ENCODE data around the gene SH3TC1. TPM values are rescaled to one million over a fixed set of nuclear protein-coding genes. Genes with fewer than 3 reads are reported as not detected.

SH3TC1 gene
- polyA plus RNA-seq, 3 donors, result 36.9 to 85.7 (median 41.9) TPM

- no peaks in the 10 kb centered on the region for H3K79me2 ChIP-seq (ENCODE audit: insufficient read depth, low read length)
- Mint-ChIP-seq H3K27ac (peak overlapping the region in 1 of 7 donors; percentile 18), H3K4me1 (peaks cover 37% of the 10 kb centered on the region), H3K4me3 (no peak overlapping the region), H3K9me3 (peaks cover 0 to 2% (median 0%) of the 10 kb centered on the region in 7 donors), H3K36me3 (peaks cover 2 to 6% of the 10 kb centered on the region in 2 donors), H3K27me3 (ENCODE audit: low read depth in 3 of 3) (peaks cover 0 to 13% (median 11%) of the 10 kb centered on the region in 3 donors)
- H3K9me3 ChIP-seq (replicated peaks in 1 of 2; ENCODE audit: control insufficient read depth in 1 of 2, insufficient read depth in 1 of 2, low read length in 2 of 2), result no peaks in the 10 kb centered on the region
- H3K4me3 ChIP-seq (replicated peaks in 1 of 3; ENCODE audit: low read depth in 2 of 3, low read length in 3 of 3), result no peak overlapping the region
- no peak overlapping the region for H2AFZ ChIP-seq (ENCODE audit: insufficient read depth, low read depth, low read length, poor library complexity, severe bottlenecking)
- TF ChIP-seq, protein P1, sequence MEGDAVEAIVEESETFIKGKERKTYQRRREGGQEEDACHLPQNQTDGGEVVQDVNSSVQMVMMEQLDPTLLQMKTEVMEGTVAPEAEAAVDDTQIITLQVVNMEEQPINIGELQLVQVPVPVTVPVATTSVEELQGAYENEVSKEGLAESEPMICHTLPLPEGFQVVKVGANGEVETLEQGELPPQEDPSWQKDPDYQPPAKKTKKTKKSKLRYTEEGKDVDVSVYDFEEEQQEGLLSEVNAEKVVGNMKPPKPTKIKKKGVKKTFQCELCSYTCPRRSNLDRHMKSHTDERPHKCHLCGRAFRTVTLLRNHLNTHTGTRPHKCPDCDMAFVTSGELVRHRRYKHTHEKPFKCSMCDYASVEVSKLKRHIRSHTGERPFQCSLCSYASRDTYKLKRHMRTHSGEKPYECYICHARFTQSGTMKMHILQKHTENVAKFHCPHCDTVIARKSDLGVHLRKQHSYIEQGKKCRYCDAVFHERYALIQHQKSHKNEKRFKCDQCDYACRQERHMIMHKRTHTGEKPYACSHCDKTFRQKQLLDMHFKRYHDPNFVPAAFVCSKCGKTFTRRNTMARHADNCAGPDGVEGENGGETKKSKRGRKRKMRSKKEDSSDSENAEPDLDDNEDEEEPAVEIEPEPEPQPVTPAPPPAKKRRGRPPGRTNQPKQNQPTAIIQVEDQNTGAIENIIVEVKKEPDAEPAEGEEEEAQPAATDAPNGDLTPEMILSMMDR (IDR thresholded peaks at IDR 0.05), result no peak
- no peak overlapping the region for H3K4me2 ChIP-seq (replicated peaks; ENCODE audit: extremely low read depth, low read length, poor library complexity, severe bottlenecking)
- no peak for DNase-seq
- no peaks in the 10 kb centered on the region for H4K20me1 ChIP-seq (ENCODE audit: insufficient read depth, low read length)
- no peak overlapping the region for H3K9ac ChIP-seq (ENCODE audit: insufficient read depth, low read length, poor library complexity, severe bottlenecking)
- WGBS (ENCODE audit: insufficient coverage), result 68% methylated on average over 27 of the region's 29 CpGs
- H3K27ac ChIP-seq (ENCODE audit: low read depth in 1 of 2, low read length in 2 of 2), result no peak overlapping the region
- no peaks in the 10 kb centered on the region for H3K27me3 ChIP-seq (ENCODE audit: control insufficient read depth in 2 of 2, insufficient read depth in 2 of 2, low read length in 2 of 2)
- H3K4me1 ChIP-seq (ENCODE audit: control insufficient read depth in 1 of 2, insufficient read depth in 2 of 2, low read length in 2 of 2), result peaks cover 34 to 43% of the 10 kb centered on the region in 2 donors
- no peaks in the 10 kb centered on the region for H3K36me3 ChIP-seq (replicated peaks in 1 of 2; ENCODE audit: control insufficient read depth in 1 of 2, insufficient read depth in 2 of 2, low read length in 2 of 2)
- intact Hi-C loops (cut with micrococcal nuclease), result no loop called here
Observed at GRCh38 chr4:8188743-8189550, 10.1 kb upstream of the SH3TC1 start.

GRCh38 chr4:8189551-8190466, 9.3 kb upstream of the SH3TC1 start:
- Histone ChIP-seq H3K9me3 (replicated peaks in 1 of 2; ENCODE audit: control insufficient read depth in 1 of 2, insufficient read depth in 1 of 2, low read length in 2 of 2) (no peaks in the 10 kb centered on the region), H3K4me1 (ENCODE audit: control insufficient read depth in 1 of 2, insufficient read depth in 2 of 2, low read length in 2 of 2) (peaks cover 34 to 43% of the 10 kb centered on the region in 2 donors), H4K20me1 (ENCODE audit: insufficient read depth, low read length) (no peaks in the 10 kb centered on the region), H3K27me3 (ENCODE audit: control insufficient read depth in 2 of 2, insufficient read depth in 2 of 2, low read length in 2 of 2) (no peaks in the 10 kb centered on the region), H3K4me3 (replicated peaks in 1 of 3; ENCODE audit: low read depth in 2 of 3, low read length in 3 of 3) (no peak overlapping the region), H3K27ac (ENCODE audit: low read depth in 1 of 2, low read length in 2 of 2) (peak overlapping the region; percentile 90 to 91), H3K79me2 (ENCODE audit: insufficient read depth, low read length) (no peaks in the 10 kb centered on the region), H3K9ac (ENCODE audit: insufficient read depth, low read length, poor library complexity, severe bottlenecking) (peak overlapping the region; percentile 53), H2AFZ (ENCODE audit: insufficient read depth, low read depth, low read length, poor library complexity, severe bottlenecking) (no peak overlapping the region), H3K4me2 (replicated peaks; ENCODE audit: extremely low read depth, low read length, poor library complexity, severe bottlenecking) (no peak overlapping the region), H3K36me3 (replicated peaks in 1 of 2; ENCODE audit: control insufficient read depth in 1 of 2, insufficient read depth in 2 of 2, low read length in 2 of 2) (no peaks in the 10 kb centered on the region)
- Mint-ChIP-seq H3K4me3 (no peak overlapping the region), H3K27ac (peak overlapping the region in 3 of 7 donors; percentile 14 to 76 (median 63)), H3K4me1 (peaks cover 37% of the 10 kb centered on the region), H3K9me3 (peaks cover 0 to 2% (median 0%) of the 10 kb centered on the region in 7 donors), H3K36me3 (peaks cover 2 to 6% of the 10 kb centered on the region in 2 donors), H3K27me3 (ENCODE audit: low read depth in 3 of 3) (peaks cover under 1 to 16% (median 11%) of the 10 kb centered on the region in 3 donors)
- intact Hi-C loops (cut with micrococcal nuclease), result no loop called here
- TF ChIP-seq, protein P1 (IDR thresholded peaks at IDR 0.05), result no peak
- WGBS (ENCODE audit: insufficient coverage), result 95% methylated on average over 20 of the region's 26 CpGs
- no peak for DNase-seq

Data from CD14-positive monocyte (primary cell).